Measurements from ENCODE around the gene DGCR2. TPM values are rescaled to one million over a fixed set of nuclear protein-coding genes. Genes with fewer than 3 reads are reported as not detected.

Gene DGCR2
- total and polyA plus RNA-seq, 2 of the 8 experiments (the other 6 are each of a cell fraction or from before 2014, with no cell fraction given): 42.3 to 62.2 TPM

DNA sequence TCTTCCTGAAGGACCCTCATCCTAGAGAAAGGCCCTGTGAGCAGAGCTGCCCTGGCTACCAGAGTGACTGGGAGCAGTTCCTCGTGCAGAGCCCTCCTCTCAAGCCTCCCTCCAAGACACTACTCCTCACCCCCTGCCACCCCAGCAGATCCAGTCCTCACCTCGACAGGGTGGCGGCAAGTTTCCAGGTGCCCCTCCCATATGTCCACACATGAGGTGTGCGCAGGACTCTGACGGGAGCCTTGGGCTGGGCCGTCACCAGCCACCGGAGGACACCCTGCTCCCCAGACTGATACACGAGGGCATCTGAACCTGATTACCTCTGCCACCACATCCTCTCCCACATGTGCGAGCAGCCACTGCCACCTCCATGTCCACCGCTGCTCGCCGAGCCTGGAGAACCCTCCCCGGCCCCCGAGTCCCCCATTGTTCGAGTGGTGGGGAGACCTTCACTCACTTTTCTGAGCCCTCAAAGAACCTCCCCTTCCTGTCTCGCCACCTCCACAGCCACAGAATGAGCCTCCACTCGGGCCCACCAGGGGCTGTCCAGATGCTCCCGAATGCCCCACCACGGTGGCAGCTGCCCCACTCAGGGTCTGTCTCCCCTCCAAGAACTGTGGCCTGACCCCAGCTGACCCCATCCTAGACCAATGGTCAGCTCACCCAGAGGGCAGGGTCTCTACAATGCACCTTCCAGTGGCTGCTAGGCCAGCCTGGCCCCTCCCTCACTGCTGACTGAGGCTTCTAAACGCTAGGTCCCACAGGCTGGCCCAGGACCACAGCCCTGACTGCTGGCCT is 62.5 kb downstream of the DGCR2 start (continued):
- no peak for TF ChIP-seq EP300 (IDR thresholded peaks at IDR 0.05; ENCODE audit: borderline replicate concordance in 1 of 2, low read depth in 2 of 2, low read length in 2 of 2)
- no peak for TF ChIP-seq TCF12 (IDR thresholded peaks at IDR 0.05; ENCODE audit: low read depth, low read length)
- TF ChIP-seq KDM1A (IDR thresholded peaks at IDR 0.05; ENCODE audit: borderline replicate concordance, low read length): no peak

All from H1 (cell line).